CD4-positive, alpha-beta T cell treated with Interleukin-4 for 4 hours (primary cell): ENCODE measurements around the gene CORO6.
A peak's percentile ranks its signal among the peaks of the same experiment; 100 is the strongest.

Experiments
- DNase-seq: peaks from one replicate; pipeline ENCODE4 v3.0.0-alpha.2; 2020

CORO6 gene

GRCh38 chr17:29612094-29612403 is 10.7 kb downstream of the CORO6 start:
- DNase-seq = no peak

GRCh38 chr17:29611351-29612093 is 11.2 kb downstream of the CORO6 start:
- DNase-seq = no peak

GRCh38 chr17:29610395-29610794 is 12.3 kb downstream of the CORO6 start:
- no peak for DNase-seq

- no peak for DNase-seq
Observed at GRCh38 chr17:29608986-29609385, 13.7 kb downstream of the CORO6 start.

GRCh38 chr17:29607557-29608195 is 15.0 kb downstream of the CORO6 start:
- DNase-seq = no peak

- no peak for DNase-seq
Observed at GRCh38 chr17:29603109-29603674, 19.5 kb downstream of the CORO6 start.

GRCh38 chr17:29597361-29598172 is 25.1 kb downstream of the CORO6 start:
- DNase-seq = no peak

GRCh38 chr17:29596811-29597210 is 25.9 kb downstream of the CORO6 start:
- no peak for DNase-seq

- DNase-seq = no peak
Observed at GRCh38 chr17:29595943-29596774, 26.6 kb downstream of the CORO6 start.

- DNase-seq = no peak
Observed at GRCh38 chr17:29595107-29595942, 27.4 kb downstream of the CORO6 start.

- DNase-seq = no peak
Observed at GRCh38 chr17:29594519-29595090, 28.1 kb downstream of the CORO6 start.

- DNase-seq = no peak
Observed at GRCh38 chr17:29593591-29594518, 28.9 kb downstream of the CORO6 start.

- DNase-seq = no peak
Observed at GRCh38 chr17:29592850-29593551, 29.7 kb downstream of the CORO6 start, which contains the start of gene ANKRD13B. ANKRD13B (plus strand) TSS chr17:29593132; CDS start chr17:29593622, 490 bp downstream.

GRCh38 chr17:29591737-29592608 is 30.7 kb downstream of the CORO6 start:
- peak; percentile 68 for DNase-seq

- no peak for DNase-seq
Observed at GRCh38 chr17:29591146-29591736, 31.5 kb downstream of the CORO6 start.

GRCh38 chr17:29590411-29591145 is 32.1 kb downstream of the CORO6 start:
- DNase-seq = no peak
